OCI-LY7 (cell line): ENCODE measurements around the gene SEL1L2. TPM values are rescaled to one million over a fixed set of nuclear protein-coding genes. Genes with fewer than 3 reads are reported as not detected.

Source experiments
- BruUV-seq: library from RNA; stranded (reverse); fragments of 400-500 nt; replicated peaks from 2 replicates; lab custom pipeline; 2021; lab: Mats Ljungman, UMichigan
- CTCF ChIA-PET: fragments of 300-600 bp; sonication (Branson Sonifier 250); formaldehyde crosslinking; loops from one replicate; lab custom pipeline; 2022; ENCODE audit warnings: antibody characterized with exemption; ENCODE audit not compliant: unreplicated experiment; lab: Charles Lee
- POLR2A ChIA-PET: fragments of 300-600 bp; sonication (Branson Sonifier 250); formaldehyde crosslinking; loops from one replicate; lab custom pipeline; 2022; ENCODE audit warnings: antibody characterized with exemption; lab: Charles Lee
- DNase-seq: peaks from one replicate; pipeline ENCODE4 v3.0.0-alpha.2; 2015; ENCODE audit warnings: low spot score
- H2AFZ ChIP-seq: fragments of 200-600 bp; sonication (generic), shearing (Covaris generic); 2 replicates; pipeline ENCODE4 v1.6.1; 2014; ENCODE audit warnings: mild to moderate bottlenecking, antibody characterized with exemption, low read length, moderate library complexity
- H3K27ac ChIP-seq: fragments of 200-600 bp; sonication (generic); 2 replicates; pipeline ENCODE4 v1.5.1; 2014; ENCODE audit warnings: mixed run types, low read depth, mild to moderate bottlenecking, moderate library complexity, low read length, inconsistent platforms; ENCODE audit not compliant: poor library complexity, severe bottlenecking
- H3K36me3 ChIP-seq: fragments of 200-600 bp; sonication (generic); 2 replicates; pipeline ENCODE4 v1.6.1; 2014; ENCODE audit warnings: mild to moderate bottlenecking, antibody characterized with exemption, low read length, moderate library complexity, mixed read lengths; ENCODE audit not compliant: insufficient read depth
- H3K4me1 ChIP-seq: fragments of 200-600 bp; sonication (generic); 2 replicates; pipeline ENCODE4 v1.5.1; 2014; ENCODE audit warnings: mild to moderate bottlenecking, low read length; ENCODE audit not compliant: insufficient read depth, poor library complexity, severe bottlenecking
- H3K4me2 ChIP-seq: fragments of 200-600 bp; sonication (generic); 2 replicates; pipeline ENCODE4 v1.6.1; 2014; ENCODE audit warnings: mild to moderate bottlenecking, low read length
- H3K4me3 ChIP-seq: fragments of 200-600 bp; sonication (generic); 2 replicates; pipeline ENCODE4 v1.5.1; 2014; ENCODE audit warnings: mild to moderate bottlenecking, low read depth, low read length; ENCODE audit not compliant: poor library complexity, severe bottlenecking
- H3K79me2 ChIP-seq: fragments of 200-600 bp; sonication (generic); 2 replicates; pipeline ENCODE4 v1.6.1; 2016; ENCODE audit warnings: low read depth, mild to moderate bottlenecking, low read length, moderate library complexity, mixed read lengths; ENCODE audit not compliant: insufficient read depth
- H3K9me2 ChIP-seq: fragments of 200-600 bp; sonication (generic); 2 replicates; pipeline ENCODE4 v1.6.1; 2016; ENCODE audit warnings: mild to moderate bottlenecking, low read length, mixed read lengths; ENCODE audit not compliant: insufficient read depth
- H3K9me3 ChIP-seq: fragments of 200-600 bp; sonication (generic); 2 replicates; pipeline ENCODE4 v1.6.1; 2014; ENCODE audit warnings: mild to moderate bottlenecking, mixed run types, low read length, mixed read lengths
- H4K20me1 ChIP-seq: fragments of 200-600 bp; sonication (generic); 2 replicates; pipeline ENCODE4 v1.6.1; 2014; ENCODE audit warnings: mild to moderate bottlenecking, antibody characterized with exemption, low read length, moderate library complexity, mixed read lengths; ENCODE audit not compliant: insufficient read depth
- EZH2phosphoT487 ChIP-seq: fragments of 200-600 bp; sonication (generic); IDR thresholded peaks from 2 replicates; pipeline ENCODE4 v1.6.1; 2018; ENCODE audit warnings: low read depth, borderline replicate concordance, mild to moderate bottlenecking, mixed run types, antibody characterized with exemption, low read length, moderate library complexity, mixed read lengths
- intact Hi-C: fragments of 100-400 bp; cut with micrococcal nuclease; formaldehyde crosslinking; loops from one replicate; pipeline ENCODE4 v1.10.0; 2022; ENCODE audit not compliant: unreplicated experiment
- total RNA-seq, 2 experiments: library from RNA; depleted of rRNA in 1 of 2; stranded (reverse); fragments of >200 nt in 1 of 2; shearing (Covaris generic) in 1 of 2; gene quantifications; 2 replicates each; pipeline ENCODE4 v1.2.3, GENCODE V29; 2014 to 2022
- TF ChIP-seq, protein P1 (sequence below): fragments of 200-600 bp; sonication (generic); conservative IDR thresholded peaks from 2 replicates; pipeline ENCODE4 v1.5.1; 2014; ENCODE audit warnings: mild to moderate bottlenecking, antibody characterized with exemption, low read length, moderate library complexity, mixed read lengths

SEL1L2 gene
- total RNA-seq, 2 experiments from 2014 or later: not detected

DNA sequence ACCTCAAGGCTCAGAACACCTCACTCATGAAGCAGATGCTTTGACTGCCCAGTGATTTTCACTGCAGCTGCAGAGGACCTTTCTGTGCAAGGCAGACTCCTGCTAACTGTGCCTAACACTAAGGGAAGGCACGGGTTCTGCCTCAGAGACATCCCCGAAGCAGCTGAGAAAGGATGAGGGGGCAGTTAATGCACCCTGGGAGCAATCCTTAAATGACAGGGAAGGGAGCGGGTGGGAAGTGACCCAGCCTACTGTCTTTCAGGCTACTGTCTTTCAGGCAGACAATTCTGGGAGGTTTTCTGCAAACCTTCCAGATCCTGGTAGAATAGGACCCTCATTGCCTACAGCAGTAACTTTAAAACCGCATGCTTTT, 150.3 kb downstream of the SEL1L2 start:
- TF ChIP-seq EZH2phosphoT487: no peak
- TF ChIP-seq, protein P1, sequence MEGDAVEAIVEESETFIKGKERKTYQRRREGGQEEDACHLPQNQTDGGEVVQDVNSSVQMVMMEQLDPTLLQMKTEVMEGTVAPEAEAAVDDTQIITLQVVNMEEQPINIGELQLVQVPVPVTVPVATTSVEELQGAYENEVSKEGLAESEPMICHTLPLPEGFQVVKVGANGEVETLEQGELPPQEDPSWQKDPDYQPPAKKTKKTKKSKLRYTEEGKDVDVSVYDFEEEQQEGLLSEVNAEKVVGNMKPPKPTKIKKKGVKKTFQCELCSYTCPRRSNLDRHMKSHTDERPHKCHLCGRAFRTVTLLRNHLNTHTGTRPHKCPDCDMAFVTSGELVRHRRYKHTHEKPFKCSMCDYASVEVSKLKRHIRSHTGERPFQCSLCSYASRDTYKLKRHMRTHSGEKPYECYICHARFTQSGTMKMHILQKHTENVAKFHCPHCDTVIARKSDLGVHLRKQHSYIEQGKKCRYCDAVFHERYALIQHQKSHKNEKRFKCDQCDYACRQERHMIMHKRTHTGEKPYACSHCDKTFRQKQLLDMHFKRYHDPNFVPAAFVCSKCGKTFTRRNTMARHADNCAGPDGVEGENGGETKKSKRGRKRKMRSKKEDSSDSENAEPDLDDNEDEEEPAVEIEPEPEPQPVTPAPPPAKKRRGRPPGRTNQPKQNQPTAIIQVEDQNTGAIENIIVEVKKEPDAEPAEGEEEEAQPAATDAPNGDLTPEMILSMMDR: no peak
- intact Hi-C loops: no loop called here
- Histone ChIP-seq H3K9me3 (no peaks in the 10 kb centered on the region), H3K4me2 (no peak overlapping the region), H3K9me2 (no peaks in the 10 kb centered on the region), H3K27ac (no peak overlapping the region), H3K79me2 (no peaks in the 10 kb centered on the region), H3K4me1 (no peaks in the 10 kb centered on the region), H3K4me3 (no peak overlapping the region), H2AFZ (no peak overlapping the region), H3K36me3 (no peaks in the 10 kb centered on the region), H4K20me1 (no peaks in the 10 kb centered on the region)
- BruUV-seq: no TSS peak
- DNase-seq: no peak
- ChIA-PET CTCF (no interaction called here), POLR2A (no interaction called here)

GRCh38 chr20:13839421-13840092, 150.9 kb downstream of the SEL1L2 start:
- Histone ChIP-seq H3K79me2 (no peaks in the 10 kb centered on the region), H3K9me2 (no peaks in the 10 kb centered on the region), H3K27ac (no peak overlapping the region), H3K4me2 (no peak overlapping the region), H4K20me1 (no peaks in the 10 kb centered on the region), H3K4me1 (no peaks in the 10 kb centered on the region), H3K9me3 (no peaks in the 10 kb centered on the region), H2AFZ (no peak overlapping the region), H3K4me3 (no peak overlapping the region), H3K36me3 (no peaks in the 10 kb centered on the region)
- BruUV-seq: no TSS peak
- intact Hi-C loops: no loop called here
- DNase-seq: no peak
- POLR2A ChIA-PET: no interaction called here
- CTCF ChIA-PET: no interaction called here
- TF ChIP-seq EZH2phosphoT487: no peak
- TF ChIP-seq, protein P1: no peak

- no peaks in the 10 kb centered on the region for H3K9me2 ChIP-seq
- BruUV-seq: no TSS peak
- H3K4me2 ChIP-seq: no peak overlapping the region
- no peaks in the 10 kb centered on the region for H3K4me1 ChIP-seq
- ChIA-PET CTCF (no interaction called here), POLR2A (no interaction called here)
- H3K27ac ChIP-seq: no peak overlapping the region
- DNase-seq: no peak
- intact Hi-C loops: no loop called here
- no peak overlapping the region for H3K4me3 ChIP-seq
- TF ChIP-seq EZH2phosphoT487: no peak
- TF ChIP-seq, protein P1: no peak
- H4K20me1 ChIP-seq: no peaks in the 10 kb centered on the region
- no peaks in the 10 kb centered on the region for H3K79me2 ChIP-seq
- H2AFZ ChIP-seq: no peak overlapping the region
- H3K9me3 ChIP-seq: no peaks in the 10 kb centered on the region
- no peaks in the 10 kb centered on the region for H3K36me3 ChIP-seq
Measured at GRCh38 chr20:13838664-13839063, 151.8 kb downstream of the SEL1L2 start.
